T-helper 1 cell treated with Interleukin-12 subunit alpha and Interleukin-12 subunit beta and Interleukin-4 antibody, amounts not matched to agents 30 μg/mL and 1 μg/mL, for 36 hours (primary cell): ENCODE measurements around the gene ITGBL1.

ENCODE experiments used
- H3K27ac Mint-ChIP-seq: one replicate; pipeline ENCODE4 v1.8.0; 2021; ENCODE audit warnings: mild to moderate bottlenecking, mixed read lengths
- H3K27me3 Mint-ChIP-seq: one replicate; pipeline ENCODE4 v1.8.0; 2021; ENCODE audit warnings: low read depth, mixed read lengths
- H3K36me3 Mint-ChIP-seq: one replicate; pipeline ENCODE4 v1.8.0; 2021; ENCODE audit warnings: low read depth, mixed read lengths
- H3K4me1 Mint-ChIP-seq: one replicate; pipeline ENCODE4 v1.8.0; 2021; ENCODE audit warnings: low read depth, mixed read lengths
- H3K4me3 Mint-ChIP-seq: one replicate; pipeline ENCODE4 v1.8.0; 2021; ENCODE audit warnings: mild to moderate bottlenecking, moderate library complexity, mixed read lengths
- H3K9me3 Mint-ChIP-seq: one replicate; pipeline ENCODE4 v1.8.0; 2021; ENCODE audit warnings: mixed read lengths

The ITGBL1 gene

DNA sequence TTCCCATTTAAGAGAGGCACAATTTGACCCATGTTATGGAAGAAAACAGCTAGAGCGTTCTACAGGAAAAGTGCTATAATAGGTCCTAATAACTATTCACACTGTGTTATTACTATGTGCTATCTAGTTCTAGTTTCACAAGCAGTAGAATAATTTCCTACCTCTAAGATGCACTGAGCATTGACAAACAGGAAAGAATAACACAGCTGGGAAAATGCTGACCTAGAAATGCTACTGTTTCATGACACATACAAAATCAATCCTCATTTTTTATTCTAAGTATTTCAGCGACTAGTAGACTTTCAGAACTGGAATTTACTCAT is 259.5 kb downstream of the ITGBL1 start:
- Mint-ChIP-seq H3K27me3 (no peaks in the 10 kb centered on the region), H3K9me3 (no peaks in the 10 kb centered on the region), H3K4me1 (no peaks in the 10 kb centered on the region), H3K27ac (no peak overlapping the region), H3K4me3 (no peak overlapping the region), H3K36me3 (no peaks in the 10 kb centered on the region)

DNA sequence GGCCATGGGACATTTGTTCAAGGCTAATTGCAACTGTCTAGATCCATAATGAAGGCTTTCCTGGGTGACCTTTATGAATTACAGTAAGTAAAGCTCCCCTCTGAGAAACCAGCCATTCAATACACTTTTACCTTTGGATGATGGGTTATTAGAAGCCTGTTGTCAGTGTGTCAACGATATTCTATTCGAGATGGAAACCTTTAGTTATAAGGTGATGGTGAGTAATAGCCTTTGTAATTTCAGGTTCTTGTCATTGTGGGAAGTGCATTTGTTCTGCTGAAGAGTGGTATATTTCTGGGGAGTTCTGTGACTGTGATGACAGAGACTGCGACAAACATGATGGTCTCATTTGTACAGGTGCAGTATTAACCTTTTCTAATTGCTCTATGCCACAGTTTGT is 261.7 kb downstream of the ITGBL1 start:
- Mint-ChIP-seq H3K4me3 (no peak overlapping the region), H3K36me3 (no peaks in the 10 kb centered on the region), H3K9me3 (no peaks in the 10 kb centered on the region)

DNA sequence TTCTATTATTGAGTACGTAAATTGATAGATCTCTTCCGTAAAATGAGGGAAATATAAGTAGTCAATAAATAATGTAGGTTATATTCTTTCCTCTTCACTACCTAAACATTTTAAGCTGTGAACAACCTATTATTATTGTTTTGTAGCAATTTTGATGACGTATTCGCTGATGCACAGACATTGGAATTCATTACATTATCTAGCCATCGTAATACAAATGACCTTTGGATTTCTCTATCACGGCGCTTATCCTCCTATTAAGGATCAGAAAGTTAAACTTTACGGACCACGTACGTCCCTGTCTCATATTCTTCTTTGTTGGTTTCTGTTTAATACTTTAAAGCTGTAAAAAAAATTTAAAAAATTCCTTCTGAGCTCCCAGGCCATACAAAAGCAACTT is 264.9 kb downstream of the ITGBL1 start:
- no peaks in the 10 kb centered on the region for H3K9me3 Mint-ChIP-seq
- no peak overlapping the region for H3K27ac Mint-ChIP-seq
- H3K36me3 Mint-ChIP-seq = no peaks in the 10 kb centered on the region
- no peaks in the 10 kb centered on the region for H3K4me1 Mint-ChIP-seq
- H3K4me3 Mint-ChIP-seq = no peak overlapping the region
- no peaks in the 10 kb centered on the region for H3K27me3 Mint-ChIP-seq

More for the DNA sequence above, 261.7 kb downstream of the ITGBL1 start:
- no peaks in the 10 kb centered on the region for H3K27me3 Mint-ChIP-seq
- H3K27ac Mint-ChIP-seq = no peak overlapping the region
- no peaks in the 10 kb centered on the region for H3K4me1 Mint-ChIP-seq

DNA sequence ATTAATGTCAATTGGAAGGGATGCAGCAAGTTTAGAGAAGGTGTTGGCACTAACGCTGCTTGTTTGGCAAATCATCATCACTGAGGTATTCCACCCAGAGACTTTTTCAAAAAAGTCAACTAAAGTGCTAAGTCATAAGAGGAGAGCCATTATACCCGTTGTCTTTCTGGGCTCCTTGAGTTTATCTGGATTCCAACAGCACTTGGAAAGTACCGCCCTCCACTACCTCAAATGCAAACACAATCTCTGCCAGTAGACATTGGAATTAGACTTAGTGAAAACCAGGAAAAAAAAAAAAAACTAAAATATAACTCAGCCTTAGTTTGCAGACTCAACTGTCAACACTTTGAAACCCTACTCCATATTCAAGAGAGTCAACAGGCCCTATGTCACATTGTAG is 266.0 kb downstream of the ITGBL1 start:
- Mint-ChIP-seq H3K36me3 (no peaks in the 10 kb centered on the region), H3K4me3 (no peak overlapping the region), H3K27ac (no peak overlapping the region), H3K4me1 (no peaks in the 10 kb centered on the region), H3K27me3 (no peaks in the 10 kb centered on the region), H3K9me3 (no peaks in the 10 kb centered on the region)

DNA sequence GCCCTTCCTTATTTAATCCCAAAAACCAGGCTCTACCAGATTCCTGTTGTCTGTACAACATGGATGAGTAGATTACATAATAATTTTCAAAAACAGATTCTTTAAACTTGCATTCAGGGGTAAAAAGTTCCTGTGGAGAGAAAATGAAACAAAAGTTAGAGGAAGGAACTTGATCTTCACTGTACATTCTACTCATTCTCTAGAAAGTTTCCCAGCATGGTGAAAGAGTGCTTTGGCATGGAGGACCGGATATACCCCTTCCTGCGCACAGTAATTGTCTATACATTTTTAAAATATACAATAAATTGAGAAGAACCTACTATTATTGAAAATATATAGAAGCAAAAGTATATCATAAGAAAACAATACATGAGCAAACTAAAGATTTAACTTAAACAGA is 274.2 kb downstream of the ITGBL1 start:
- Mint-ChIP-seq H3K4me3 (no peak overlapping the region), H3K9me3 (no peaks in the 10 kb centered on the region), H3K27me3 (no peaks in the 10 kb centered on the region), H3K4me1 (no peaks in the 10 kb centered on the region), H3K36me3 (no peaks in the 10 kb centered on the region), H3K27ac (no peak overlapping the region)

DNA sequence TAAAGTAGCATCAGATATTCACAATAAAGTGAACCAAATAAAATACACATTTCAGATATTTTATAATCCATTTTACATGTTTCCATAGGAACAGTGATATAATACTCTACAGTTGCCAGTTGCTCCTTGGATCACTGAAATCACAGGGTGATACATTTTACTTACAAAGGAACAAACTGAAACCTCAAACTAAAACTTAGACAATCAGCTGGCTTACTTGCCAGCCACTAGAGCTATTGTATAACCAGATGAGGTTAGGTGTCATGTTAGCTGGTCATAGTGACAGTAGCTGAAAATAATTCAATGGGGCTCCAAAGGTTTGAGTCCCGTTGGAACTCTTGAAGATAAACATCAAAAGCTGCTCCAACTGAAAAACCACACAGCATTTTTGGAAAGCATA is 274.6 kb downstream of the ITGBL1 start:
- Mint-ChIP-seq H3K36me3 (no peaks in the 10 kb centered on the region), H3K27me3 (no peaks in the 10 kb centered on the region), H3K4me1 (no peaks in the 10 kb centered on the region), H3K27ac (no peak overlapping the region), H3K9me3 (no peaks in the 10 kb centered on the region), H3K4me3 (no peak overlapping the region)

DNA sequence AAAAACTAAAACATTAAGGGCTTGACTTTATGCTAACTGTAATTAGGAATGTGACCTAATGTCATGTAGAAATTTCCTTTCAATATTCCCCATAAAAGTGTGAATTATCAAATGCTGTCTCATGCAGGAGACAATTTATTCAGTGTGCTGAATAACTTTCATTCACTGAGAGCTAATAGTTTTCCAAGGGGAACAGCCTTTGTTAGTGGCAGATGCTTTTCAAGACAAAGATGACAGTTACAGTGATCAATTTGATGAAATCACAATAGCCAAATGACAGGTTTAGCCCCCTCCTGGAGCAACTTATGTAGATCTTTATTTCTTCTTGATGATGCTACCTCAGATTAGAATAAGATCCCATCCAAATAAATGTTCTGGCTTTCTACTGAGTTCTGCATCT is 275.5 kb downstream of the ITGBL1 start:
- Mint-ChIP-seq H3K9me3 (no peaks in the 10 kb centered on the region), H3K27ac (no peak overlapping the region), H3K36me3 (no peaks in the 10 kb centered on the region), H3K27me3 (no peaks in the 10 kb centered on the region), H3K4me1 (no peaks in the 10 kb centered on the region), H3K4me3 (no peak overlapping the region)

DNA sequence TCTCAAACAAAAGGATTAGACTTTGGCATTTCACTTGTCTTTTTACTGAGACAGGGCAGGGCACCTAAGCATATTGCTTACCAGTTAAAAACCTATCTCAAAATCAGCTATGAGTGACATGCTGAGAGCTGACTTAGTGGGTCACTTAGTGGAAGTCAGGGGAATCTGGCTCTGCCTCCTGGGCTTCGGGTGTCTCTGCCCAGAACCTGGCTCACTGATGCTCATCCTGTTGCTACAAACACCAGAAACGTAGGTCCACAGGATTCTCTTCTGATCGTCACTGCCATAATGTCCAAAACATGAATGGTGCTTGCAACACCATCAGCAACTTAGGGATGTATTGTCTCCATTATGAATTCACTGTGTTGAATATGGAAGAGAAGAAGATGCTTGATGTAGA is 276.1 kb downstream of the ITGBL1 start:
- Mint-ChIP-seq H3K4me1 (no peaks in the 10 kb centered on the region), H3K9me3 (no peaks in the 10 kb centered on the region), H3K4me3 (no peak overlapping the region), H3K36me3 (no peaks in the 10 kb centered on the region), H3K27me3 (no peaks in the 10 kb centered on the region), H3K27ac (no peak overlapping the region)

DNA sequence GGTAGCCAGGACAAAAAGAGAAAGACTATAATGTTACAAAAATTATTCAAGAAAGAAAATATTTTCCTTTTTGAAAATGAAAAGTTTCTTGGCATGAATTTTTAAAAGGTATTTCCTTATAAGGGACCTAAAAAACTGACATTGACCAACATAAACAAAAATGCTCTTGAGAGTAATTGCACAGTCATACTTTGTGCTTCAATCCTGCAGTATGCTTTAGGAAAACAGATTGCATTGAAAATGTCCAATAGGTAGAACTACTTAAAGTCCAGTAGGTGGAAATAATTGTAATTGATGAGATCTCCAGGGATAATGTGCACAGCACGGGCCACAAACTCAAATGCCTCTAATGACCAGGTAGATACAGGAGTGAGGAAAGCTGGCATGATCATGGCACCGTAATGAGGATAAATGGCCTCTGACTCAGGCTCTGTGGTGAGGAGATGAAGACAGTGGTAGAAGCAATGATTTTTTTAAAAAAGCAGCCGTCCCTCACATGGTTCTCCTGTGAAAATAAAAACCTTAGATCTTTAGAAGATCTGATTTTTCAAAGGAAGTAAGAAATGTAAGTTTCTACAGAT is 278.0 kb downstream of the ITGBL1 start:
- Mint-ChIP-seq H3K27me3 (no peaks in the 10 kb centered on the region), H3K4me3 (no peak overlapping the region), H3K9me3 (no peaks in the 10 kb centered on the region), H3K36me3 (no peaks in the 10 kb centered on the region), H3K27ac (no peak overlapping the region), H3K4me1 (no peaks in the 10 kb centered on the region)

DNA sequence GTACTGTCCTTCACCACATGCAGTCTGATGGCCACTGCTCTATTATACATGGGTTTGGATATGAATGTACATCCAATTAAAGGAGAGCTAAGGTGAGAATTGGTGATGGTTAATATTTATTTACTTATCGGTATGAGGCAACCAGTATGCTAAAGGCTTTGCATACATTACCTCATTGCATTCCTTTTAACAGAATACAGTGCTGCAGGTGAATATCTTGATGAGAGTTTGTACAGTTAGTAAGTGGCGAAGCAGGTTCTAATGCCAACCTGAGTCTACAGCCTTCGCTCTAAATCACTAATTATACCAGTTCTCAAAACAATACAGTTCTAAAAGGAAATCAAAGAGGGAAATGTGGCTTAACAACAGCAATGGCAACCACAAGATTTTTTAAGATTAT is 284.1 kb downstream of the ITGBL1 start:
- Mint-ChIP-seq H3K4me3 (no peak overlapping the region), H3K4me1 (no peaks in the 10 kb centered on the region), H3K27me3 (no peaks in the 10 kb centered on the region), H3K9me3 (no peaks in the 10 kb centered on the region), H3K27ac (no peak overlapping the region), H3K36me3 (no peaks in the 10 kb centered on the region)

DNA sequence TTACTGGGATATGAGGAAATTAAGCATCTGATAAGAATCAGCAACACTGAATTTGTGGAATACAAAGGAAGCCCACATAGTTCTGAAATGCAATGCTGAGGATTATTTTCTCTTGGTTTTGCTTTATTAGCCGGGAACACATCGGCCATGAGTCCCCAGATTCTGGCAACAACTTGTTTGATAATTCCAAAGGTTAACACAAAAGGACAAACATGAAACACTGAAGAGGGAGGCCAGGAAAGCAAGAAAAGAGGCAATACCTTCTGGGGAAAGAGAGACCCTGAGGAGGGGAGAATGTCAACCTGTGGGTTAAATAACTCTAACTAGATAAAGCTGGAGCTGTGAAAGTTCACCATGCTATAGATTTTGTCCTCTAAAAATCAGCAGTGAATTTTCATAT is 285.9 kb downstream of the ITGBL1 start:
- no peaks in the 10 kb centered on the region for H3K27me3 Mint-ChIP-seq
- H3K4me1 Mint-ChIP-seq = no peaks in the 10 kb centered on the region
- H3K9me3 Mint-ChIP-seq = no peaks in the 10 kb centered on the region
- H3K27ac Mint-ChIP-seq = no peak overlapping the region
- no peak overlapping the region for H3K4me3 Mint-ChIP-seq
- no peaks in the 10 kb centered on the region for H3K36me3 Mint-ChIP-seq

DNA sequence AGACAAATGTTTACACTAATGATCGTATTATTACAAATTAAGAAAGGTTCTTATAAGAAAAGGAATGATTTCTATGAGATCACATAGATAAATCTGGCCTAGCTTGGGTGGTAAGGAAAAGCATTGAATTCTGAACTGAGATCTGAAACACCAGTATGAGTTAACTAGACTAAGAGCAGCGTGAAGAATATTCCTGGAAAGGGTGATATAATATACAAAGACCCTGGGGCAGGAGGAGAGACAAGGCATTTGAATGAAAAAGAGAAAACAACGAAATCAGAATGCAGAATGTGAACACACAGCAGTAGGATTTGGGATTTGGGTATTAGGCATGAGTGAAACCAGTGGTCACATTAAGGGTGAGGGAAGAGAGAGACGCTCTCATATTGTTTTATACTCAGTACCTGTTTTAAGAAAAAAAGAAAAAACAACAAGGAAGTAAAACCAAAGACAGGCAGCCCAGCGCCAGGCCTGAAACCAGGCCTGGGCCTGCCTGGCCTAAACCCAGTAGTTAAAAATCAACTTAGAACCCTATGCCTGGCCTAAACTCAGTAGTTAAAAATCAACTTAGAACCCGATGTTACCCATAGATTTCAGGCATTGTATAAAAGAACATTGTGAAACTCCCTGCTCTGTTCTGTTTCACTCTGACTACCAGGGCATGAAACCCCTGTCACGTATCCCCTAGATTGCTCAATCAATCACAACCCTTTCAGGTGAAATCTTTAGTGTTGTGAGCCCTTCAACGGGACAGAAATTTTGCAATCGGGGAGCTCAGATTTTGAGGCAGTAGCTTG is 287.1 kb downstream of the ITGBL1 start:
- Mint-ChIP-seq H3K9me3 (no peaks in the 10 kb centered on the region), H3K4me1 (no peaks in the 10 kb centered on the region), H3K4me3 (no peak overlapping the region), H3K27me3 (no peaks in the 10 kb centered on the region), H3K36me3 (no peaks in the 10 kb centered on the region), H3K27ac (no peak overlapping the region)

DNA sequence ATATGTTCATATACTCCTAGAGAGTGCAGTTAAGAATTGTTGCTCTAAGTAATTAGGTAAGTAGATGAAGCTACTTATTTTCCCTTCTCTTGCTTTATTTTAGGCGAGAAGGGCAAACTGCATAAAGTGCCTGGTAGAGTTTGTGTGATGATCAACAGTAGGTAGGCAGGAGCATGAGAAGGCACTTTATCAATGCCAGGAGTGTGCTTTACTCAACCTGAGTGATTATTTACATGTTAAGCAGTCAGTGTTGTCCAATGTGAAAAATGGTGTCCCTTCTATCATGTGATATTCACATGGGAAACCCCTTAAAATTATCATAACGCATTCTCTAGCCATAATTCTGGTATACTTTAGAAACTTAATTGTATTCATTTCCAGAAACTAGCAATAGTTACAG is 294.0 kb downstream of the ITGBL1 start:
- H3K27me3 Mint-ChIP-seq = no peaks in the 10 kb centered on the region
- H3K4me1 Mint-ChIP-seq = no peaks in the 10 kb centered on the region
- H3K27ac Mint-ChIP-seq = no peak overlapping the region
- H3K9me3 Mint-ChIP-seq = no peaks in the 10 kb centered on the region
- no peak overlapping the region for H3K4me3 Mint-ChIP-seq
- H3K36me3 Mint-ChIP-seq = no peaks in the 10 kb centered on the region

DNA sequence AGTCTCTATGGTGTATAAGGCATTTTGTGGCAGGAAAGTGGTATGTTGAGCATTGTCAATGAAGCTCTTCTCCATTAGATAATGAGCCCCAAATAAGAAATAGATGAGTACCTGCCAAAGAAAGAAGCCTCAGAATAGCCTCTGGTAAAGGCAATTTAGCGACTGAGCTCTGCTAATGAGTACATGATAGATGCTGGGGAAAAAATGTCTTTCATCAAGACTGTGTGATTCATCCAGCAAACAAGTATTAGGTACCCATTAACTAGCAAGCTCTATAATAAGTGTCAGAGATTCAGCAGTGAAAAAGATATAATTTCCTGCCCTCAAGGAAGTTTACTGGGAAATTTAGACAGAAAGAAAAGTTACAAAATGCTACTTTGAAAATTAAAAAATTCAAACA is 294.6 kb downstream of the ITGBL1 start:
- Mint-ChIP-seq H3K4me3 (no peak overlapping the region), H3K9me3 (no peaks in the 10 kb centered on the region), H3K27me3 (no peaks in the 10 kb centered on the region), H3K27ac (no peak overlapping the region), H3K4me1 (no peaks in the 10 kb centered on the region), H3K36me3 (no peaks in the 10 kb centered on the region)

DNA sequence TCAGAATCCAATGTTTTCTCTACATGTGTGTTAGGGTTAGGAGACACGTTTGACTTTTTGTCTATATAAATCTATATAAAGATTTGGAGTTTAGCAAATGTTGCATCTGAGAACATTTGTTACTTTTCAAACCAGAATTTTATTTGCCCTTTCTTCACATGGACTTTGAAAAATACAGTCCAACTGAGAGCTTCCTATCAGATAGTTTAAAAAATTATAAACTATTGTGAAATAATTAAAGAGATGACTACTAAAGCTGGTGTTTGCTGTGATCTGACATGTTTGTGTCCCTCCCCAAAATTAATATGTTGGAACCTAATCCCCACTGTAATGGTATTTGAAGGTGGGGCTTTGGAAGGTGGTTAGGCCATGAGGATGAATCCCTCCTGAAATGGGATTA is 297.1 kb downstream of the ITGBL1 start:
- Mint-ChIP-seq H3K27me3 (no peaks in the 10 kb centered on the region), H3K27ac (no peak overlapping the region), H3K9me3 (no peaks in the 10 kb centered on the region), H3K4me1 (no peaks in the 10 kb centered on the region), H3K4me3 (no peak overlapping the region), H3K36me3 (no peaks in the 10 kb centered on the region)

DNA sequence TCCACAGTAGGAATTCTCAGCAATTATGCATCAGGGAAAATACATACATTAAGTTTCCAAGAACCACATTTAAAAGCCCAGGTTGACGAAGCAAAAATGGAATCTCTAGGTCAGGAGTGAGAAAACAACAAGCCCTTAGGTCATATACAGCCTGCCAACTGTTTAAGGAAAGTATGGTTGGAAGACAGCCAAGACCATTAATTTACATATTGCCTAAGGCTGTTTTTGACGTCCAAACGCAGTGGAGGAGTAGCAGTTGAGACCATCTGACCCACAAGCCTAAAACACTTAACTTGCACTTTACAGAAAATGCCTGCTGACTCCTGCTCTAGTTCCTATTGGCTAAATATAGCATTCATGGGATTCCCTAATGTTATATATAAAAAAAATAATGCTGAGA is 299.0 kb downstream of the ITGBL1 start:
- no peak overlapping the region for H3K4me3 Mint-ChIP-seq
- no peaks in the 10 kb centered on the region for H3K27me3 Mint-ChIP-seq
- no peaks in the 10 kb centered on the region for H3K36me3 Mint-ChIP-seq
- no peak overlapping the region for H3K27ac Mint-ChIP-seq
- no peaks in the 10 kb centered on the region for H3K9me3 Mint-ChIP-seq
- H3K4me1 Mint-ChIP-seq = no peaks in the 10 kb centered on the region
